CD14-positive monocyte (primary cell): Measurements from ENCODE around the gene CNDP2. TPM values are rescaled to one million over a fixed set of nuclear protein-coding genes. Genes with fewer than 3 reads are reported as not detected.

Source experiments
- DNase-seq, 3 donors: peaks; one replicate each; pipeline ENCODE4 v3.0.0-alpha.2; 2011 to 2022
- H2AFZ ChIP-seq: 2 replicates; pipeline ENCODE4 v1.6.0; 2012; ENCODE audit warnings: mild to moderate bottlenecking, low read depth, low read length, inconsistent platforms; ENCODE audit not compliant: insufficient read depth, poor library complexity, severe bottlenecking
- H3K27ac ChIP-seq, 2 donors: 1 replicate in 1 of 2; 2 replicates in 1 of 2; pipeline ENCODE4 v1.5.1; 2012 to 2013; ENCODE audit warnings: low read length in 2 of 2, control low read depth in 1 of 2, inconsistent platforms in 1 of 2, low read depth in 1 of 2, mild to moderate bottlenecking in 1 of 2
- H3K27me3 ChIP-seq, 2 donors: one replicate each; pipeline versions ENCODE4 v1.6.0 to v1.6.1; 2011 to 2013; ENCODE audit warnings: low read length in 2 of 2; ENCODE audit not compliant: control insufficient read depth in 2 of 2, insufficient read depth in 2 of 2
- H3K36me3 ChIP-seq, 2 donors: replicated peaks in 1 of 2; 1 replicate in 1 of 2; 2 replicates in 1 of 2; pipeline versions ENCODE4 v1.5.1 to v1.6.1; 2012 to 2013; ENCODE audit warnings: low read length in 2 of 2, control low read depth in 1 of 2, inconsistent platforms in 1 of 2, mild to moderate bottlenecking in 1 of 2; ENCODE audit not compliant: insufficient read depth in 2 of 2, control insufficient read depth in 1 of 2
- H3K4me1 ChIP-seq, 2 donors: 1 replicate in 1 of 2; 2 replicates in 1 of 2; pipeline versions ENCODE4 v1.5.1 to v1.6.1; 2012 to 2013; ENCODE audit warnings: low read length in 2 of 2, control low read depth in 1 of 2, inconsistent platforms in 1 of 2, mild to moderate bottlenecking in 1 of 2, moderate library complexity in 1 of 2; ENCODE audit not compliant: insufficient read depth in 2 of 2, control insufficient read depth in 1 of 2
- H3K4me2 ChIP-seq: replicated peaks from 2 replicates; pipeline ENCODE3; 2012; ENCODE audit warnings: low read length, moderate library complexity, mild to moderate bottlenecking; ENCODE audit not compliant: poor library complexity, severe bottlenecking; ENCODE audit errors: extremely low read depth
- H3K4me3 ChIP-seq, 3 experiments: fragments of 200-600 bp in 1 of 3; sonication (generic) in 1 of 3; replicated peaks in 1 of 3; 1 replicate in 2 of 3; 2 replicates in 1 of 3; pipeline ENCODE4 v1.5.1; 2011 to 2013; ENCODE audit warnings: low read length in 3 of 3, mild to moderate bottlenecking in 3 of 3, control low read depth in 2 of 3, low read depth in 2 of 3, inconsistent platforms in 1 of 3, moderate library complexity in 1 of 3
- H3K79me2 ChIP-seq: 2 replicates; pipeline ENCODE4 v1.6.0; 2012; ENCODE audit warnings: mild to moderate bottlenecking, control low read depth, inconsistent platforms, low read length, moderate library complexity; ENCODE audit not compliant: insufficient read depth
- H3K9ac ChIP-seq: 2 replicates; pipeline ENCODE4 v1.6.0; 2017; ENCODE audit warnings: low read length, mild to moderate bottlenecking; ENCODE audit not compliant: insufficient read depth, poor library complexity, severe bottlenecking
- H3K9me3 ChIP-seq, 2 donors: replicated peaks in 1 of 2; 1 replicate in 1 of 2; 2 replicates in 1 of 2; pipeline versions ENCODE4 v1.5.1 to v1.6.1; 2012 to 2013; ENCODE audit warnings: low read length in 2 of 2, control low read depth in 1 of 2; ENCODE audit not compliant: control insufficient read depth in 1 of 2, insufficient read depth in 1 of 2
- H4K20me1 ChIP-seq: 2 replicates; pipeline ENCODE4 v1.6.0; 2012; ENCODE audit warnings: mild to moderate bottlenecking, low read length, control low read depth, moderate library complexity; ENCODE audit not compliant: insufficient read depth
- H3K27ac Mint-ChIP-seq, 7 donors: one replicate each; pipeline ENCODE4 v1.8.0; 2020; ENCODE audit warnings: mild to moderate bottlenecking in 7 of 7, mixed read lengths in 7 of 7, moderate library complexity in 6 of 7, inconsistent platforms in 2 of 7
- H3K27me3 Mint-ChIP-seq, 3 donors: one replicate each; pipeline ENCODE4 v1.8.0; 2021 to 2022; ENCODE audit warnings: low read depth in 3 of 3, mild to moderate bottlenecking in 3 of 3, mixed read lengths in 3 of 3, moderate library complexity in 3 of 3, inconsistent platforms in 1 of 3
- H3K36me3 Mint-ChIP-seq, 2 donors: one replicate each; pipeline ENCODE4 v1.8.0; 2020; ENCODE audit warnings: mixed read lengths in 2 of 2, inconsistent platforms in 1 of 2, mild to moderate bottlenecking in 1 of 2
- H3K4me1 Mint-ChIP-seq: one replicate; pipeline ENCODE4 v1.8.0; 2020; ENCODE audit warnings: mild to moderate bottlenecking, mixed read lengths
- H3K4me3 Mint-ChIP-seq, 2 donors: one replicate each; pipeline ENCODE4 v1.8.0; 2020; ENCODE audit warnings: mild to moderate bottlenecking in 2 of 2, mixed read lengths in 2 of 2, moderate library complexity in 1 of 2
- H3K9me3 Mint-ChIP-seq, 7 donors: one replicate each; pipeline ENCODE4 v1.8.0; 2020 to 2022; ENCODE audit warnings: mixed read lengths in 7 of 7, mild to moderate bottlenecking in 6 of 7, moderate library complexity in 6 of 7, inconsistent platforms in 2 of 7
- CTCF ChIP-seq: fragments of 200-600 bp; IDR thresholded peaks from one replicate; pipeline ENCODE4 v1.8.0; 2022; ENCODE audit warnings: antibody characterized with exemption, mild to moderate bottlenecking
- WGBS: methylation state at CpG from one replicate; pipeline ENCODE4 v1.1.5; 2013; ENCODE audit warnings: missing lambda C conversion rate; ENCODE audit not compliant: insufficient coverage; 5-methylcytosine and 5-hydroxymethylcytosine counted together
- intact Hi-C, 2 donors: fragments of 100-400 bp; cut with micrococcal nuclease; formaldehyde crosslinking; loops; one replicate each; pipeline versions ENCODE4 v1.15.0 to v1.15.1; 2023
- polyA plus RNA-seq, 3 donors: library from polyadenylated mRNA; depleted of rRNA in 1 of 3; unstranded in 2 of 3; stranded (reverse) in 1 of 3; fragments of 300-500 nt in 2 of 3; fragments of >200 nt in 1 of 3; fragmentation: Illumina TruSeq in 2 of 3; gene quantifications; 1 replicate in 2 of 3; 2 replicates in 1 of 3; pipeline ENCODE4 v1.2.3, GENCODE V29; 2012 to 2021

CNDP2 gene
- polyA plus RNA-seq, 3 donors: 103 to 186 (median 122) TPM

- Mint-ChIP-seq H3K4me1 (peaks cover 19% of the 10 kb centered on the region), H3K9me3 (no peaks in the 10 kb centered on the region), H3K4me3 (no peak overlapping the region), H3K36me3 (peaks cover 73 to 76% of the 10 kb centered on the region in 2 donors), H3K27ac (peak overlapping the region in 3 of 7 donors; percentile 25 to 30 (median 26)), H3K27me3 (no peaks in the 10 kb centered on the region)
- peaks cover 64 to 78% of the 10 kb centered on the region in 2 donors for H3K36me3 ChIP-seq
- H3K4me2 ChIP-seq: no peak overlapping the region
- no peak overlapping the region for H3K9ac ChIP-seq
- H3K27me3 ChIP-seq: no peaks in the 10 kb centered on the region
- no peak overlapping the region for H3K27ac ChIP-seq
- no peak for TF ChIP-seq CTCF
- no peak for DNase-seq
- H3K4me1 ChIP-seq: peaks cover 11 to 16% of the 10 kb centered on the region in 2 donors
- H4K20me1 ChIP-seq: peaks cover 15% of the 10 kb centered on the region
- H2AFZ ChIP-seq: no peak overlapping the region
- no peaks in the 10 kb centered on the region for H3K9me3 ChIP-seq
- 90% methylated on average over 13 of the region's 14 CpGs for WGBS
- no peak overlapping the region for H3K4me3 ChIP-seq
- H3K79me2 ChIP-seq: no peaks in the 10 kb centered on the region
- intact Hi-C loops: no loop called here
Observed at GRCh38 chr18:74520096-74520833, 24.1 kb downstream of the CNDP2 start.

GRCh38 chr18:74521068-74521725 lies 25.0 kb downstream of the CNDP2 start:
- H3K4me2 ChIP-seq: no peak overlapping the region
- H3K4me3 Mint-ChIP-seq: no peak overlapping the region
- intact Hi-C loops: no loop called here
- no peaks in the 10 kb centered on the region for H3K27me3 ChIP-seq
- WGBS: 96% methylated on average over 5 of the region's 15 CpGs
- peaks cover 55 to 69% of the 10 kb centered on the region in 2 donors for H3K36me3 ChIP-seq
- peaks cover 65 to 67% of the 10 kb centered on the region in 2 donors for H3K36me3 Mint-ChIP-seq
- no peaks in the 10 kb centered on the region for H3K9me3 ChIP-seq
- no peaks in the 10 kb centered on the region for H3K79me2 ChIP-seq
- DNase-seq: no peak
- H3K4me1 Mint-ChIP-seq: peaks cover 19% of the 10 kb centered on the region
- H3K4me1 ChIP-seq: peaks cover 11 to 16% of the 10 kb centered on the region in 2 donors
- H3K27me3 Mint-ChIP-seq: no peaks in the 10 kb centered on the region
- peaks cover 8% of the 10 kb centered on the region for H4K20me1 ChIP-seq
- H3K27ac Mint-ChIP-seq: peak overlapping the region in 2 of 7 donors; percentile 63 to 71
- no peak overlapping the region for H3K9ac ChIP-seq
- H3K27ac ChIP-seq: no peak overlapping the region
- H2AFZ ChIP-seq: no peak overlapping the region
- no peak overlapping the region for H3K4me3 ChIP-seq
- no peaks in the 10 kb centered on the region for H3K9me3 Mint-ChIP-seq
- TF ChIP-seq CTCF: no peak
